B cell (primary cell): ENCODE data around the gene ZNF683. TPM values are rescaled to one million over a fixed set of nuclear protein-coding genes. Genes with fewer than 3 reads are reported as not detected.

Experiments
- ATAC-seq: fragments of 200-7000 bp; cut with Tn5 transposase; one replicate; pipeline ENCODE4 v1.10.0; 2021; ENCODE audit warnings: low read depth, mild to moderate bottlenecking, moderate number of reproducible peaks, moderate library complexity
- CTCF ChIA-PET: fragments of 350-600 bp; sonication (Branson Sonifier 250); formaldehyde crosslinking; loops from one replicate; lab custom pipeline; 2021; ENCODE audit warnings: antibody characterized with exemption, inconsistent platforms; lab: Charles Lee
- POLR2A ChIA-PET: fragments of 350-600 bp; sonication (Branson Sonifier 250); formaldehyde crosslinking; loops from one replicate; lab custom pipeline; 2021; ENCODE audit warnings: antibody characterized with exemption; lab: Charles Lee
- DNase-seq: peaks from one replicate; pipeline ENCODE4 v3.0.0; 2013
- H2AFZ ChIP-seq: 2 replicates; pipeline ENCODE4 v1.6.1; 2012; ENCODE audit warnings: mild to moderate bottlenecking, low read depth, low read length; ENCODE audit not compliant: insufficient read depth, poor library complexity, severe bottlenecking
- H3K27ac ChIP-seq, 2 donors: 1 replicate in 1 of 2; 2 replicates in 1 of 2; pipeline ENCODE4 v1.5.1; 2012 to 2013; ENCODE audit warnings: low read length in 2 of 2, mild to moderate bottlenecking in 2 of 2, moderate library complexity in 1 of 2
- H3K27me3 ChIP-seq, 4 experiments: fragments of 200-600 bp in 1 of 4; sonication (generic) in 1 of 4; replicated peaks in 1 of 4; 1 replicate in 2 of 4; 2 replicates in 2 of 4; pipeline versions ENCODE4 v1.6.1 to v1.7.0; 2013 to 2016; ENCODE audit warnings: low read length in 3 of 4, mild to moderate bottlenecking in 2 of 4, mixed read lengths in 1 of 4, moderate library complexity in 1 of 4; ENCODE audit not compliant: insufficient read depth in 4 of 4, control insufficient read depth in 3 of 4; ENCODE audit errors: control extremely low read depth in 1 of 4
- H3K36me3 ChIP-seq, 2 experiments: replicated peaks in 1 of 2; 1 replicate in 1 of 2; 2 replicates in 1 of 2; pipeline versions ENCODE4 v1.6.1 to v1.7.1; 2013; ENCODE audit warnings: low read length in 1 of 2; ENCODE audit not compliant: insufficient read depth in 2 of 2, control insufficient read depth in 1 of 2; ENCODE audit errors: control extremely low read depth in 1 of 2, extremely low read depth in 1 of 2
- H3K4me1 ChIP-seq, 2 donors: fragments of 200-600 bp in 1 of 2; sonication (generic) in 1 of 2; 1 replicate in 1 of 2; 2 replicates in 1 of 2; pipeline versions ENCODE4 v1.5.1 to v1.6.1; 2013 to 2017; ENCODE audit warnings: low read length in 2 of 2; ENCODE audit not compliant: control insufficient read depth in 2 of 2, insufficient read depth in 2 of 2
- H3K4me2 ChIP-seq: replicated peaks from 2 replicates; pipeline ENCODE3; 2012; ENCODE audit warnings: mild to moderate bottlenecking, low read depth, low read length; ENCODE audit not compliant: poor library complexity, severe bottlenecking
- H3K4me3 ChIP-seq, 5 experiments: fragments of 200-600 bp in 1 of 5; sonication (generic) in 1 of 5; 1 replicate in 3 of 5; 2 replicates in 2 of 5; pipeline versions ENCODE4 v1.5.1 to v1.7.0; 2011 to 2016; ENCODE audit warnings: low read length in 4 of 5, mild to moderate bottlenecking in 4 of 5, low read depth in 2 of 5, control low read depth in 1 of 5, moderate library complexity in 1 of 5; ENCODE audit not compliant: insufficient read depth in 1 of 5; ENCODE audit errors: control extremely low read depth in 1 of 5, extremely low read depth in 1 of 5
- H3K79me2 ChIP-seq: fragments of 200-600 bp; sonication (generic); one replicate; pipeline ENCODE4 v1.6.0; 2016; ENCODE audit warnings: low read length; ENCODE audit not compliant: control insufficient read depth, insufficient read depth
- H3K9ac ChIP-seq: fragments of 200-600 bp; sonication (generic); 2 replicates; pipeline ENCODE4 v1.6.1; 2017; ENCODE audit warnings: mild to moderate bottlenecking, low read length, moderate library complexity
- H3K9me3 ChIP-seq, 3 donors: one replicate each; pipeline versions ENCODE4 v1.6.1 to v1.7.1; 2013; ENCODE audit warnings: low read length in 2 of 3; ENCODE audit not compliant: control insufficient read depth in 2 of 3, insufficient read depth in 1 of 3; ENCODE audit errors: control extremely low read depth in 1 of 3
- H4K20me1 ChIP-seq: 2 replicates; pipeline ENCODE4 v1.6.0; 2012; ENCODE audit warnings: mild to moderate bottlenecking, low read length; ENCODE audit not compliant: insufficient read depth, control insufficient read depth, poor library complexity, severe bottlenecking
- H3K27ac Mint-ChIP-seq: one replicate; pipeline ENCODE4 v1.8.0; 2021; ENCODE audit warnings: mixed read lengths
- H3K27me3 Mint-ChIP-seq: one replicate; pipeline ENCODE4 v1.8.0; 2021; ENCODE audit warnings: mixed read lengths
- H3K4me1 Mint-ChIP-seq: one replicate; pipeline ENCODE4 v1.8.0; 2021; ENCODE audit warnings: mixed read lengths
- H3K4me3 Mint-ChIP-seq: one replicate; pipeline ENCODE4 v1.8.0; 2021; ENCODE audit warnings: mixed read lengths
- H3K9me3 Mint-ChIP-seq: one replicate; pipeline ENCODE4 v1.8.0; 2022; ENCODE audit warnings: mixed read lengths; ENCODE audit not compliant: insufficient read depth
- CTCF ChIP-seq: fragments of 200-600 bp; IDR thresholded peaks from one replicate; pipeline ENCODE4 v1.8.0; 2022; ENCODE audit warnings: antibody characterized with exemption, mild to moderate bottlenecking
- EZH2 ChIP-seq: IDR thresholded peaks from 2 replicates; pipeline ENCODE4 v1.6.1; 2012; ENCODE audit warnings: borderline replicate concordance, low read depth, mild to moderate bottlenecking, moderate library complexity, low read length; ENCODE audit not compliant: insufficient read depth, poor library complexity, severe bottlenecking
- WGBS: methylation state at CpG from one replicate; pipeline ENCODE4 v1.1.5; 2013; ENCODE audit warnings: missing lambda C conversion rate; ENCODE audit not compliant: insufficient coverage; 5-methylcytosine and 5-hydroxymethylcytosine counted together
- intact Hi-C: fragments of 100-400 bp; cut with micrococcal nuclease; formaldehyde crosslinking; loops from one replicate; pipeline ENCODE4 v1.10.0; 2022
- polyA plus RNA-seq: library from polyadenylated mRNA; depleted of rRNA; stranded (reverse); fragments of >200 nt; gene quantifications from 2 replicates; pipeline ENCODE4 v1.2.3, GENCODE V29; 2012
- total RNA-seq, 2 donors: library from RNA; stranded (reverse); fragments of 120-200 nt in 1 of 2; gene quantifications; 1 replicate in 1 of 2; 2 replicates in 1 of 2; pipeline versions ENCODE4 v1.2.3 to v1.2.4, GENCODE V29; 2013 to 2022

ZNF683 gene
- total and polyA plus RNA-seq, 2 donors (not counting 1 experiment from before 2014, with no cell fraction given): 0.45 to 0.67 TPM

- Histone ChIP-seq H3K79me2 (no peaks in the 10 kb centered on the region), H3K27me3 (no peaks in the 10 kb centered on the region), H3K4me2 (no peak overlapping the region), H3K4me3 (no peak overlapping the region), H3K27ac (no peak overlapping the region), H3K36me3 (no peaks in the 10 kb centered on the region), H2AFZ (no peak overlapping the region), H3K9ac (no peak overlapping the region), H3K9me3 (peaks cover 0 to 6% (median 0%) of the 10 kb centered on the region in 3 donors), H4K20me1 (no peaks in the 10 kb centered on the region), H3K4me1 (peaks cover 22 to 51% of the 10 kb centered on the region in 2 donors)
- Mint-ChIP-seq H3K4me1 (peaks cover 46% of the 10 kb centered on the region), H3K27me3 (no peaks in the 10 kb centered on the region), H3K27ac (no peak overlapping the region), H3K9me3 (peaks cover 2% of the 10 kb centered on the region), H3K4me3 (no peak overlapping the region)
- TF ChIP-seq CTCF (no peak), EZH2 (no peak)
- 48% methylated on average over 2 of the region's 2 CpGs for WGBS
- ATAC-seq (no peak), DNase-seq (no peak)
- POLR2A ChIA-PET: no interaction called here
- intact Hi-C loops: no loop called here
- CTCF ChIA-PET: interaction anchor here (1.1 to 1.3 kb wide), 2 partner anchors 10 to 12 kb away, joined by 3 to 6 read pairs; no protein-coding TSS in a partner anchor
Measured at GRCh38 chr1:26373789-26374188, 1.2 kb upstream of the ZNF683 start.

GRCh38 chr1:26373281-26373680 is 731 bp upstream of the ZNF683 start:
- Histone ChIP-seq H3K4me1 (peaks cover 17 to 46% of the 10 kb centered on the region in 2 donors), H3K27ac (no peak overlapping the region), H4K20me1 (no peaks in the 10 kb centered on the region), H3K79me2 (no peaks in the 10 kb centered on the region), H3K4me2 (no peak overlapping the region), H3K4me3 (no peak overlapping the region), H3K9ac (no peak overlapping the region), H2AFZ (no peak overlapping the region), H3K9me3 (peaks cover 0 to 6% (median 0%) of the 10 kb centered on the region in 3 donors), H3K27me3 (no peaks in the 10 kb centered on the region), H3K36me3 (no peaks in the 10 kb centered on the region)
- no CpG with 5 or more reads among the region's 4 CpGs for WGBS
- Mint-ChIP-seq H3K4me3 (no peak overlapping the region), H3K9me3 (peaks cover 2% of the 10 kb centered on the region), H3K27ac (no peak overlapping the region), H3K27me3 (no peaks in the 10 kb centered on the region), H3K4me1 (peaks cover 41% of the 10 kb centered on the region)
- CTCF ChIA-PET: interaction anchor here (1.1 to 1.3 kb wide), 2 partner anchors 9 to 11 kb away, joined by 3 to 6 read pairs; no protein-coding TSS in a partner anchor
- TF ChIP-seq CTCF (no peak), EZH2 (no peak)
- intact Hi-C loops: no loop called here
- POLR2A ChIA-PET: no interaction called here
- DNase-seq (no peak), ATAC-seq (no peak)
